Osteocyte (in vitro differentiated cells): ENCODE results near the gene SLC27A5. TPM values are rescaled to one million over a fixed set of nuclear protein-coding genes. Genes with fewer than 3 reads are reported as not detected.

Experiments
- DNase-seq: peaks from one replicate; pipeline ENCODE4 v3.0.0; 2021; ENCODE audit warnings: mixed read lengths; ENCODE audit not compliant: unreplicated experiment; ENCODE audit errors: extremely low spot score
- H3K27ac Mint-ChIP-seq: one replicate; pipeline ENCODE4 v1.8.0; 2021; ENCODE audit warnings: mild to moderate bottlenecking, mixed read lengths; ENCODE audit not compliant: unreplicated experiment
- H3K27me3 Mint-ChIP-seq: one replicate; pipeline ENCODE4 v1.8.0; 2021; ENCODE audit warnings: mixed read lengths; ENCODE audit not compliant: unreplicated experiment
- H3K36me3 Mint-ChIP-seq: one replicate; pipeline ENCODE4 v1.8.0; 2021; ENCODE audit warnings: mixed read lengths; ENCODE audit not compliant: unreplicated experiment
- H3K4me1 Mint-ChIP-seq: one replicate; pipeline ENCODE4 v1.8.0; 2021; ENCODE audit warnings: mixed read lengths; ENCODE audit not compliant: unreplicated experiment
- H3K4me3 Mint-ChIP-seq: one replicate; pipeline ENCODE4 v1.8.0; 2021; ENCODE audit warnings: mild to moderate bottlenecking, moderate library complexity, mixed read lengths; ENCODE audit not compliant: unreplicated experiment
- H3K9me3 Mint-ChIP-seq: one replicate; pipeline ENCODE4 v1.8.0; 2021; ENCODE audit warnings: mixed read lengths; ENCODE audit not compliant: unreplicated experiment
- CTCF ChIP-seq: fragments of 200-600 bp; sonication (generic); IDR thresholded peaks from 2 replicates; pipeline ENCODE4 v1.5.0; 2021; ENCODE audit warnings: antibody characterized with exemption, mild to moderate bottlenecking, moderate library complexity
- total RNA-seq: library from RNA; stranded (reverse); gene quantifications from 2 replicates; pipeline ENCODE4 v1.2.1, GENCODE V29; 2021

The SLC27A5 gene
- total RNA-seq, 1 donor from 2014 or later = 7.5 TPM

DNA sequence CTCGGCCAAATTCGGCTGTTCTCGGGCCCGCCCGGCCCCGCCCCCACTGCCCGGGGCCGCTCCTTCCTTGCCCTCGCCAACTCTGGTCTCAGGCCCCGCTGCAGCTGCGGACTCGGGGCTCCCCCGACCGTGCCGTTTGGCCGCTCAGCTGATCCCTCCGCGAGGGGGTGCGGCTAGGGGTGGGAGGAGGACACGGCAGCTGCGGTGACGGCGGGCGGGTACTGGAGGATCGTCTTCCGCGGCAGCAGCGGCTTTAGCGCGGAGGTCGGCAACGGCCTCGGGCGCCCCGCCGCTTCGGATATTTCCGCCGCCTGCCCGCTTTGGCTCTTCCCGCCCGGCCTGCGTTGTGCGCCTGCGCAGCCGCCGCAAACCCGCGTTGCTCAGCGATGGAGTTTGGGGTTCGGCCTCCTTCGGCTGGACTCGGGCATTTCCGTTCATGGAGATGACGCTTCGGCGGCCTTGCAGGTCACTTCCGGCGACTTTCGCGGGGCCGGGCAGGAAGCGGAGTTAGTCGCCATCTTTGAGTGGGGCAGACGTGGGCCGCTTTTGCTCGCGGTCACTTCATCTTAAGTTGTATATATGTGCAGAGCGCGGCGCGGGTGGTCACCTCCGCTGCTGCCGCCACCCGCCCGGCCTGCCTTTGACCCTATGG, 47.0 kb upstream of the SLC27A5 start:
- Mint-ChIP-seq H3K27ac (peak overlapping the region; percentile 99), H3K27me3 (no peaks in the 10 kb centered on the region), H3K36me3 (peaks cover 13% of the 10 kb centered on the region), H3K4me3 (peak overlapping the region; percentile 97), H3K4me1 (peaks cover 44% of the 10 kb centered on the region), H3K9me3 (no peaks in the 10 kb centered on the region)
- DNase-seq = peak; percentile 100
- no peak for TF ChIP-seq CTCF

DNA sequence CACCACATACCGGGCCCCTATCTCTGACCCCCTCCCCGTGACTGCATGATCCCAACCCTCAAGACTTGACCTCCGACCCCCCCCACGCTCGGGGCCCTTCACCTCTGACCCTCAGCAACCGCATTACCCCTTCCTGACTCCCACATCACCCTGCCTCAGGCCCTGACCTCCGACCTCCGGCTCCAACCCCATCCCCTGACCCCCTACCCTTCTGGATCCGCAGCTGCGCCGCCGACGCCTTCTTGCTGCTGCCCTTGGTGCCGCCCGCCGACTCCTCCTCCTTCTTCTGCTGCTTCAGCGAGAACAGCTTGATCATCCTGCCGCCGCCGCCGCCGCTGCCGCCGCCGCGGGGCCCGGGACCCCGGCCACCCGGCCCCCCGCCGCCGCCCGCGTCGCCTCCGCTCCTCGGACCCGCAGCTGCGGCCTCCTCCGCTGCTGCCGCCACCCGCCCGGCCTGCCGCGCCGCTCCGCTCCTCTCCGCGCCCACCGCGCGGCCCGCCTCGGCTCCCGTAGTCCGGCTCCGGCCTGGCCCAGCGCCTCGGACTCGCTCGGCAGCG, 46.4 kb upstream of the SLC27A5 start, which contains the start of gene UBE2M:
UBE2M (minus strand) TSS at position 546 of the 557 bp plus-strand sequence; CDS start at position 316, 230 bp downstream.
- no peak for TF ChIP-seq CTCF
- no peak for DNase-seq
- H3K4me3 Mint-ChIP-seq = peak within 1 kb of the TSS; percentile 97

GRCh38 chr19:58557221-58558065, 45.7 kb upstream of the SLC27A5 start:
- DNase-seq = no peak
- no peaks in the 10 kb centered on the region for H3K27me3 Mint-ChIP-seq
- H3K36me3 Mint-ChIP-seq = peaks cover 20% of the 10 kb centered on the region
- no peak for TF ChIP-seq CTCF
- peaks cover 47% of the 10 kb centered on the region for H3K4me1 Mint-ChIP-seq
- peak overlapping the region; percentile 98 for H3K27ac Mint-ChIP-seq
- no peaks in the 10 kb centered on the region for H3K9me3 Mint-ChIP-seq
- peak overlapping the region; percentile 97 for H3K4me3 Mint-ChIP-seq

More for the DNA sequence above, 46.4 kb upstream of the SLC27A5 start, which contains the start of gene UBE2M:
- Mint-ChIP-seq H3K4me1 (peaks cover 47% of the 10 kb centered on the region), H3K27ac (peak within 1 kb of the TSS; percentile 99), H3K36me3 (peaks cover 14% of the 10 kb centered on the region), H3K27me3 (no peaks in the 10 kb centered on the region), H3K9me3 (no peaks in the 10 kb centered on the region)

GRCh38 chr19:58556622-58557220, 44.9 kb upstream of the SLC27A5 start:
- TF ChIP-seq CTCF = no peak
- Mint-ChIP-seq H3K36me3 (peaks cover 25% of the 10 kb centered on the region), H3K4me1 (peaks cover 47% of the 10 kb centered on the region), H3K4me3 (peak overlapping the region; percentile 97), H3K9me3 (no peaks in the 10 kb centered on the region), H3K27ac (peak overlapping the region; percentile 98), H3K27me3 (no peaks in the 10 kb centered on the region)
- no peak for DNase-seq
